Measurements from ENCODE around the gene HSD11B2.

The HSD11B2 gene

DNA sequence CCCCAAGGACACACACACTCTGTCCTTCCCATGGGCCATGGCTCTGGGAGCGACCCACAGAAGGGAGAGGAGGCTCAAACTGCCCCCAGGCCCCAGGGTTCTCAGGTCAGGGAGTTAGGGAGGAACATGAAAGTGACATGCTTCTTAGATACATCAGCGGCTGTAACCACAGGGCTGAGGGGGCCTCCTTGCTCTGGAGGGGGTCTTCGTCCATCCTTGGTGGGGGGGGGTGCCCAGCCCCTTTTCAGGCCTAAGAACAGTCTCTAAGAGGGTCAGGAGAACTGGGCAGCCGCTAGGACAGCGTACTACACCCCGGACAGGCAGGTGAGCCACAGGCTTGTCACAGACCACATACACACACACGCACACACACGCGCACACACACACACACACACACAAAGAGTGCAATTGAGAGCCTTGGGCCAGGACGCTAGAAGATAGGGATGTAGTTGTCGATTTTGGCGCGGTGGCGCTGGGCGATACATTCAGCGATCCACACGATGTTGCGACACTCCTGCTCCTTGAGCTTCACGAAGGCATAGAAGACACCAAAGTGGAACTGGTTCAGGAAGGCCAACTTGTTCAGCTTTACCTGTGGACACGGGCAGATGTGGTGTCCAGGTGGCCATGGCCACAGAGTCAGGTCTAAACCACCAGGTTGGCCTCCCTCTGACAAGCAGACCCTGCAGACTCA lies 7.3 kb downstream of the HSD11B2 start:
- no peak for DNase-seq (ENCODE audit: low read depth)
- TF ChIP-seq, protein P1, sequence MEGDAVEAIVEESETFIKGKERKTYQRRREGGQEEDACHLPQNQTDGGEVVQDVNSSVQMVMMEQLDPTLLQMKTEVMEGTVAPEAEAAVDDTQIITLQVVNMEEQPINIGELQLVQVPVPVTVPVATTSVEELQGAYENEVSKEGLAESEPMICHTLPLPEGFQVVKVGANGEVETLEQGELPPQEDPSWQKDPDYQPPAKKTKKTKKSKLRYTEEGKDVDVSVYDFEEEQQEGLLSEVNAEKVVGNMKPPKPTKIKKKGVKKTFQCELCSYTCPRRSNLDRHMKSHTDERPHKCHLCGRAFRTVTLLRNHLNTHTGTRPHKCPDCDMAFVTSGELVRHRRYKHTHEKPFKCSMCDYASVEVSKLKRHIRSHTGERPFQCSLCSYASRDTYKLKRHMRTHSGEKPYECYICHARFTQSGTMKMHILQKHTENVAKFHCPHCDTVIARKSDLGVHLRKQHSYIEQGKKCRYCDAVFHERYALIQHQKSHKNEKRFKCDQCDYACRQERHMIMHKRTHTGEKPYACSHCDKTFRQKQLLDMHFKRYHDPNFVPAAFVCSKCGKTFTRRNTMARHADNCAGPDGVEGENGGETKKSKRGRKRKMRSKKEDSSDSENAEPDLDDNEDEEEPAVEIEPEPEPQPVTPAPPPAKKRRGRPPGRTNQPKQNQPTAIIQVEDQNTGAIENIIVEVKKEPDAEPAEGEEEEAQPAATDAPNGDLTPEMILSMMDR (IDR thresholded peaks at IDR 0.05; ENCODE audit: low read depth, low read length, missing control alignments): no peak
- in situ Hi-C loops (cut with HindIII; ENCODE audit: low sequenced_read_pairs): no loop called here
- no peak overlapping the region for H3K4me3 ChIP-seq (ENCODE audit: low read depth, low read length)

DNA sequence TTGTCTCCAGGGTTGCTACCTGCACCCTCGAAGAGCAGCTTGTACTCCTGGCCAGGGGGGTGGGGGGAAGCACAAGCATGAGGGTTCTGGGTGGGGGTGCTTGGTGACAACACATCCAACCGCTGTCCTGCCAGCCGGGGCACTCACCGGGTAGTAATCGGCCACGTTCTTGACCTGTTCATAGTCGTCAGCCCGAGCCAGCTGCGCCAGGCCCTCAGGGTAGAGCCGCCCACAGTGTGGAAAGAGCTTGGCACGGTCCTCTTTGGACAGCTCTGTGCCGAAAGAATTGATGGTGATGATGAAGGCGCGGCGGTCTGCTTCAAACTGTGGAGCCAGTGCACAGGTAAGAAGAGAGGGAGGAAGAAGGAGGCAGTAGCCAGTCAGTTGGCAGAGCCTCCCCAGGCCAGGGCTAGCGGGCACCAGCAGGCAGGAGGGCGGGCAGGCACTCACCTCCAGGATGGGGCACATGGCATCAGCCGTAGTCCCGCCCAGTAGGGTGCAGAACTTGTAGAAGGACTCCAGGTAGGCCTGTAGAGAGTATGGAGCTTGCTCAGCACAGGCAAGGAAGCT lies 8.0 kb downstream of the HSD11B2 start:
- in situ Hi-C loops (cut with HindIII; ENCODE audit: low sequenced_read_pairs): no loop called here
- no peak overlapping the region for H3K4me3 ChIP-seq (ENCODE audit: low read depth, low read length)
- no peak for DNase-seq (ENCODE audit: low read depth)
- TF ChIP-seq, protein P1 (IDR thresholded peaks at IDR 0.05; ENCODE audit: low read depth, low read length, missing control alignments): no peak

DNA sequence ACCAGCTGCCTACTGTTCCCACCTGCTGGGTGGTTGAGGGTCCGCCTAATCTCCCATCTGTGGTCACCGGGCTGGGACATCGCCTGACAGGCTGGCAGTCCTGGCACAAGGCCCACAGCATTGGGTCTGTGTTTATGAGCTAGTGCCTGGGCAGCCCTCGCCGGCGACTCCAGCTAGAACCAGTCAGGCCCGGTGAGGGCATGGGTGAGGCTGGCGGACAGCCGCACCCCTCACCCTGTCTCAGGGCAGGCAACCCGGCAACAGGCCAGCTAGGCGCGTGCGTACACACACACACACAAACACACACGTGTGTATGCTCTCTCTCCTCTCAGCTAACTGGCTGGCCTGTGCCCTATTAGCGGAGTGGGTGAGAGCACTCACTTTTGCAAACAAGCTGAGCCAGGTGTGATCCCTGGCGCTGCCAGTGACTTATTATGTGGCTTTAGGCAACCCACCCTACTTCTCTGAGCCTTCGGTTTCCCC lies 10.4 kb downstream of the HSD11B2 start:
- no peak overlapping the region for H3K4me3 ChIP-seq (ENCODE audit: low read depth, low read length)
- TF ChIP-seq, protein P1 (IDR thresholded peaks at IDR 0.05; ENCODE audit: low read depth, low read length, missing control alignments): no peak
- in situ Hi-C loops (cut with HindIII; ENCODE audit: low sequenced_read_pairs): loop anchor here (5.0 to 10.0 kb wide), 3 partner anchors 59 to 177 kb away; no protein-coding TSS in a partner anchor
- no peak for DNase-seq (ENCODE audit: low read depth)

DNA sequence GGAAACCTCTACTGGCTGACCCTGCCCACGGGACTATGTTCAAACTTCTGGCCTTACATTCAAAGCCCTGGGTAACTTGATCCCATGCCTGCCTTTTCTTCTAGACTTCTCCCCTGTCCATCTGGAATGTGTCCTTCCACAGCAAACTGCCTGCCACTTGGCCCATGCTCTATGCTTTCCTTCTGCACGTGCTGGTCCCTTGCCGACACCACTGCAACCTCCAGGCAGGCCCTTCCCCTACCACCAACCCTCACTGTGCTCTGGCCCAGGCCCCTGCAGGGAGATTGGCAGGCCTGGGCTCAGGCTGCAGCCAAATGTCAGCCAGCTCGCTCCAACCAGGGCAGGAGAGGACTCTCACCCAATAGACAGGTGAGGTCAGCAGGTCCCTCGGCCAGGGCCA lies 11.0 kb downstream of the HSD11B2 start:
- H3K4me3 ChIP-seq (ENCODE audit: low read depth, low read length): no peak overlapping the region
- in situ Hi-C loops (cut with HindIII; ENCODE audit: low sequenced_read_pairs): loop anchor here (5.0 to 10.0 kb wide), 3 partner anchors 60 to 177 kb away; no protein-coding TSS in a partner anchor
- TF ChIP-seq, protein P1 (IDR thresholded peaks at IDR 0.05; ENCODE audit: low read depth, low read length, missing control alignments): no peak
- DNase-seq (ENCODE audit: low read depth): no peak

DNA sequence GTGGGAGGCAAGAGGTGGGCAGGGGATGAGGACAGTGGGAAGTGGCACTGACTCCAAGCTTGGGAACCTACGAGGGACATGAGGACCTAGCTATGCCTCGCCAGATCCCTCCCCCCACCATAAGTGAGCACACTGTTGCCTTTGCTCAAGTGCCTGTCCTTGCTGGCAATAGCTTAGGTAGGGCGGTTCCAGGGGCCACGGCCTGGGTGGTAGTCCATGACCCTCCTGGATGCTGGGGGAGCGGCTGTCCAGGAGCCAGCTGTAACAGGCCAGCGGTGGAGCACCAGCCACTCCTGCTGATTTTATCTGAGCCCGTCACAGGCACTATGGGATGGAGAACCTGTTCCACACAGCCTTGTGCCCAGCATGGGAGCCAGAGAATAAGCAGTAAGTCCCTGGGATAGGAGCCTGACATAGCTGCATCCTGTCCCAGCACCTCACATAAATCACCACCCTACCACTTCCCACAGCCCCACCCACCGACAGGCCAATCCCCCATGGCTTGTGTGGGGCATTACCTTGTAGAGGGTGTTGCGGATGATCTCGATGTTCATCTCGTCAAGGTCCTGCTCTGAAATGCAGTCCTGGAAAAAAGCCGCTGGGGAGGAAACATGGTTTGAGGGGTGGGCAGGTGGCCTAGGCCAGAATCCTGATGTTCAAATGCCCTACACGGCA lies 11.8 kb downstream of the HSD11B2 start:
- TF ChIP-seq, protein P1 (IDR thresholded peaks at IDR 0.05; ENCODE audit: low read depth, low read length, missing control alignments): no peak
- in situ Hi-C loops (cut with HindIII; ENCODE audit: low sequenced_read_pairs): loop anchor here (5.0 to 10.0 kb wide), 3 partner anchors 60 to 178 kb away; no protein-coding TSS in a partner anchor
- DNase-seq (ENCODE audit: low read depth): no peak
- no peak overlapping the region for H3K4me3 ChIP-seq (ENCODE audit: low read depth, low read length)

DNA sequence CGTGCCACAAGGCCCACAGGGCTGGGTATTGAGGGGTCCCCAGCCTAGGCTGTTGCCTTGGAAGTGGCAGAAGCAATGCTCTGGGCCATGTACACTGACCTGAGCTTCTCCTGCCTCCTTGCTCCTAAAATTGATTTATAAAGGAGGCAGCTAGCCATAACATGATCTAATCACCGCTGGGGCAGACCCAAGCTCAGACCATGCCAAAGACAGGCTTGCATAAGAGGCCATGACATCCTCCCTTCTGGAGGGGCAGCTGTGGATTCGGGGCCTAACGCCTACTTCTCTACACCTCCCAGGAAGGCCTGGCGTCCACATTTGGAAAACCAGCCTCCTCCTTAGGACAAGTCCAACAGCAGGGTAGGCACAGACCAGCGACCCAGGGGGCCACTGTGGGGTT lies 12.3 kb downstream of the HSD11B2 start:
- in situ Hi-C loops (cut with HindIII; ENCODE audit: low sequenced_read_pairs): loop anchor here (5.0 to 10.0 kb wide), 3 partner anchors 61 to 178 kb away; no protein-coding TSS in a partner anchor
- TF ChIP-seq, protein P1 (IDR thresholded peaks at IDR 0.05; ENCODE audit: low read depth, low read length, missing control alignments): no peak
- H3K4me3 ChIP-seq (ENCODE audit: low read depth, low read length): no peak overlapping the region
- DNase-seq (ENCODE audit: low read depth): no peak

Measured in astrocyte of the cerebellum (primary cell).